Progenitor cell of endocrine pancreas (in vitro differentiated cells): Measurements from ENCODE around the gene PRMT7. TPM values are rescaled to one million over a fixed set of nuclear protein-coding genes. Genes with fewer than 3 reads are reported as not detected.

Source experiments
- DNase-seq: peaks from one replicate; pipeline ENCODE4 v3.0.0; 2021; ENCODE audit warnings: low spot score; ENCODE audit not compliant: unreplicated experiment
- H3K27ac Mint-ChIP-seq: 2 replicates; pipeline ENCODE4 v1.8.0; 2021; ENCODE audit warnings: mild to moderate bottlenecking, moderate library complexity, mixed read lengths
- H3K27me3 Mint-ChIP-seq: 2 replicates; pipeline ENCODE4 v1.8.0; 2021; ENCODE audit warnings: mixed read lengths
- H3K36me3 Mint-ChIP-seq: 2 replicates; pipeline ENCODE4 v1.8.0; 2022; ENCODE audit warnings: mixed read lengths; ENCODE audit not compliant: insufficient read depth
- H3K4me1 Mint-ChIP-seq: 2 replicates; pipeline ENCODE4 v1.8.0; 2021; ENCODE audit warnings: low read depth, mixed read lengths
- H3K4me3 Mint-ChIP-seq: 2 replicates; pipeline ENCODE4 v1.8.0; 2021; ENCODE audit warnings: low read depth, mild to moderate bottlenecking, moderate library complexity, mixed read lengths
- H3K9me3 Mint-ChIP-seq: 2 replicates; pipeline ENCODE4 v1.8.0; 2021; ENCODE audit warnings: low read depth, mixed read lengths
- total RNA-seq: library from RNA; stranded (reverse); gene quantifications from 2 replicates; pipeline ENCODE4 v1.2.1, GENCODE V29; 2021
- TF ChIP-seq, protein P1 (sequence below): fragments of 200-600 bp; sonication (generic); IDR thresholded peaks from one replicate; pipeline ENCODE4 v1.5.0; 2021; ENCODE audit warnings: antibody characterized with exemption, mild to moderate bottlenecking; ENCODE audit not compliant: unreplicated experiment

Gene PRMT7
- total RNA-seq, 1 donor from 2014 or later: 60.0 TPM

DNA sequence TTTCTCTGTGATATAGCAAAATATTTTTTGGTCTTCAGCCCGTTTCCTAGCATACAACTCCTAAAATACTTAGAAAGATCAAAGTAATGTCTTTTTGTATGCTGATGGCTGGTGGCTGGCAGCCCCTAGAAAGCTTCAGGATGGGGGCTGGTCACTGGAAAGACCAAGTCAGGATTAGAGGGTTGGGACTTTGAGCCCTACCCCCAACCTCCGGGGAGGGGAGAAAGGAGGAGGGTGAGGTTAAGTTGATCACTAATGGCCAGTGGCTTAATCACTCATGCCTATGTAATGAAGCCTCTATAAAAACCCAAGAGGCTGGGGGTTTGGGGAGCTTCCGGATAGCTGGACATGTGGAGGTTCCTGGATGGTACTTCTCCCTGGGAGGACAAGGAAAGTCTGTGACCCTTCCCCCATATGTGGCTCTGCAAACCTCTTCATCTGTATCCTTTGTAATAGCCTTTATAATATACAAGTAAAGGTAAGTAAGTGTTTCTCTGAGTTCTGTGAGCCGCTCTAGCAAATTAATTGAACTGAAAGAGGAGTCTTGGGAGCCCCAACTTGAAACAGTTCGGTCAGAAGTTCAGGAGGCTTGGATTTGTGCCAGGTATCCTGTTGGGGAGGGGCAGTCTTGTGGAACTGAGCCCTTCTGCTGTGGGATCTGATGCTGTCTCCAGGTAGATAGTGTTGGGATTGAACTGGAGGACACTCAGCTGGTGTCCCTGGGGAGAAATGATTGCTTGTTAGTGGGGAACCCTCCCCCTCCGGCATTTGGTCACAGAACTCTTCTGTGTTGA is 43.0 kb upstream of the PRMT7 start:
- TF ChIP-seq, protein P1, sequence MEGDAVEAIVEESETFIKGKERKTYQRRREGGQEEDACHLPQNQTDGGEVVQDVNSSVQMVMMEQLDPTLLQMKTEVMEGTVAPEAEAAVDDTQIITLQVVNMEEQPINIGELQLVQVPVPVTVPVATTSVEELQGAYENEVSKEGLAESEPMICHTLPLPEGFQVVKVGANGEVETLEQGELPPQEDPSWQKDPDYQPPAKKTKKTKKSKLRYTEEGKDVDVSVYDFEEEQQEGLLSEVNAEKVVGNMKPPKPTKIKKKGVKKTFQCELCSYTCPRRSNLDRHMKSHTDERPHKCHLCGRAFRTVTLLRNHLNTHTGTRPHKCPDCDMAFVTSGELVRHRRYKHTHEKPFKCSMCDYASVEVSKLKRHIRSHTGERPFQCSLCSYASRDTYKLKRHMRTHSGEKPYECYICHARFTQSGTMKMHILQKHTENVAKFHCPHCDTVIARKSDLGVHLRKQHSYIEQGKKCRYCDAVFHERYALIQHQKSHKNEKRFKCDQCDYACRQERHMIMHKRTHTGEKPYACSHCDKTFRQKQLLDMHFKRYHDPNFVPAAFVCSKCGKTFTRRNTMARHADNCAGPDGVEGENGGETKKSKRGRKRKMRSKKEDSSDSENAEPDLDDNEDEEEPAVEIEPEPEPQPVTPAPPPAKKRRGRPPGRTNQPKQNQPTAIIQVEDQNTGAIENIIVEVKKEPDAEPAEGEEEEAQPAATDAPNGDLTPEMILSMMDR: no peak
- DNase-seq: no peak
- peaks cover 18% of the 10 kb centered on the region for H3K27me3 Mint-ChIP-seq
- peaks cover 20% of the 10 kb centered on the region for H3K4me1 Mint-ChIP-seq
- no peaks in the 10 kb centered on the region for H3K36me3 Mint-ChIP-seq
- no peak overlapping the region for H3K27ac Mint-ChIP-seq
- no peak overlapping the region for H3K4me3 Mint-ChIP-seq
- H3K9me3 Mint-ChIP-seq: no peaks in the 10 kb centered on the region

DNA sequence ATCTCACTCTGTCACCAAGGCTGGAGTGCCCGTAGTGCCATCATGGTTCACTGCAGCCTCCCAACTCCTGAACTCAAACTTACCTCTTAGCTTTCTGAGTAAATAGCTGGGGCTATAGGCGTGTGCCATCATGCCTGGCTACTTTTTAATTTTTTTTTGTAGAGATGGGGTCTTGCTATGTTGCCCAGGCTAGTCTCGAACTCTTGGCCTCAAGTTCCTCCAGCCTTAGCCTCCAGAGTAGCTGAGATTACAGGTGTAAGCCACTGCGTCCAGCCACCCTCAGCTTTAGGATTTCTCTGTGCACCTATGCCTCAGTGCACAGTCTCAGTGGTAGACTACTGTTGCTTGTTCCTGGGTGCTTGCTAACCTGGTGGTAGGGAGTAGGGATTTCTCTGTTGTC is 41.0 kb upstream of the PRMT7 start:
- DNase-seq: no peak
- TF ChIP-seq, protein P1: no peak
- H3K9me3 Mint-ChIP-seq: no peaks in the 10 kb centered on the region
- no peak overlapping the region for H3K4me3 Mint-ChIP-seq
- H3K36me3 Mint-ChIP-seq: no peaks in the 10 kb centered on the region
- peaks cover 24% of the 10 kb centered on the region for H3K4me1 Mint-ChIP-seq
- H3K27ac Mint-ChIP-seq: no peak overlapping the region
- peaks cover 11% of the 10 kb centered on the region for H3K27me3 Mint-ChIP-seq

DNA sequence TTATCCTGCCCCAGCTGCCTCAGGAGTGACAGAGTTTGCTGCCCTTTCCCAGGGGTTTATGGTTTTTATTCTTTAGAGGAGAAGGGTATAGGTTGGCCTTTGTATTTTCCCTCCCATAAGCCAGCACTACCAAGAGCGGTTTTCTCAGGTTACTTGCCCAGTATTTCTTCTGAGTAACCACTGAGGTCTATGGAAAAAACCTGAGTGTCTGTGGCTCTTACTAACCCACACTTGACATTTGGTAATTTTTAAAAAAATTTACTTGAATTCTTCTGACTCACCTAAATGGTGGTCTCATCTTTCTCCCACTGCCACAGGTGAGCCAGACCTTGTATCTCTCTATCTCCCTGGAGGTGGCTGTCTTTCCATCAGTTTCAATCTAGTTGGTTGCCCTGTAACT is 40.5 kb upstream of the PRMT7 start:
- Mint-ChIP-seq H3K9me3 (no peaks in the 10 kb centered on the region), H3K4me1 (peaks cover 18% of the 10 kb centered on the region), H3K27me3 (peaks cover 5% of the 10 kb centered on the region), H3K36me3 (no peaks in the 10 kb centered on the region), H3K27ac (no peak overlapping the region), H3K4me3 (no peak overlapping the region)
- TF ChIP-seq, protein P1: no peak
- no peak for DNase-seq

DNA sequence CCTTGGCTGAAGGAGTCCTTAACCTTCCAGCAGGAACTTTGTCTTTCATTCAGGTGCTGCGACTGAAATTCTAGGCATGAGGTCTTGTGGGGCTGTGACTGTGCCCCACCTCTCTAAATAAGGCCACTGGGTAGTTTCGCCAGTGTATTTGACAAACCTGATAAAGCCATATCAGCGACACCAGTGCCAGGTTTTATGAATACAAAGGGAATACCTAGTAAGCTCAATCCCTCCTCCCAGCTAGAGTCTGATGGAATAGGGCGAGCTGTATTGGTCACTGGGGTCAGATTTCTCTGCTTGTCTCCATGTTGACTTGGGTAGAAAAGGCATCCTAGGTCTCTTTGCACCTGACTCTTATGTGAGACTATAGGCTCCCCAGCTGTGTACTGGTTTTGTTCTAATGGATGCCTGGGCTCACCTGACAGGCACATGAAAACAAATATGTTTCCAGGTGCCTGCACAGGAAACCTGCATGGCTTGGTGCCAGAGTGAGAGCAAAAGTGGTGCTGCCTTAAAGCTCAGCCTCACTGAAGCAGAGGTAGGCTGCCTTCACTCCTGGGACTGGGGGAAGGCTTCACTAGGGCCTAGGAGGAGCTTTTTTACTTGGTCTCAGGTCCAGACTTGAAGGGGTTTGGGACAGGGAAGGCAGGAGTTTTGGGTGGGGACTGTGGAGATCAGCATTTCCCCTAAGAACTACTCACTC is 38.2 kb upstream of the PRMT7 start:
- Mint-ChIP-seq H3K9me3 (no peaks in the 10 kb centered on the region), H3K27ac (no peak overlapping the region), H3K36me3 (no peaks in the 10 kb centered on the region), H3K27me3 (no peaks in the 10 kb centered on the region), H3K4me3 (no peak overlapping the region), H3K4me1 (peaks cover 25% of the 10 kb centered on the region)
- TF ChIP-seq, protein P1: no peak
- DNase-seq: no peak

DNA sequence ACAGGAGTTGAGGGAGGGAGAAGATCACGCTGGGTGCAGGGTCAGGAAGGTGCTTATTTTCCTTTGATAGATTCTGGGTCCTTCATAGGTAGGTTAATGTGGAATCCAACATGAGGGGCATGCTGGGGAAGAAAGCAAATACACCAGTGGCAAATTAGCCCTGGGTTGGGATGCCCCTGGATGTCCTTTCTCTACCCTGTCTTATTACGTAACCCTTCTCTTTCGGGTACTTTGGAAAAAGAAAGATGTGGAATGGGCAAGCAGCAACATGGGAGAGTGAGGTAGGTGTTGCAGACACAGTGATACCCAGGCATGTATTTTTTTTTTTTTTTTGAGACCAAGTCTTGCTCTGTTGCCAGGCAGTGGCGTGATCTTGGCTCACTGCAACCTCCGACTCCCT is 37.4 kb upstream of the PRMT7 start:
- DNase-seq: no peak
- Mint-ChIP-seq H3K4me3 (no peak overlapping the region), H3K27ac (no peak overlapping the region)

More for the DNA sequence above, 37.4 kb upstream of the PRMT7 start:
- TF ChIP-seq, protein P1: no peak
- Mint-ChIP-seq H3K4me1 (peaks cover 25% of the 10 kb centered on the region), H3K36me3 (no peaks in the 10 kb centered on the region), H3K9me3 (no peaks in the 10 kb centered on the region), H3K27me3 (no peaks in the 10 kb centered on the region)
